ENCODE data around the gene RBBP4.

DNA sequence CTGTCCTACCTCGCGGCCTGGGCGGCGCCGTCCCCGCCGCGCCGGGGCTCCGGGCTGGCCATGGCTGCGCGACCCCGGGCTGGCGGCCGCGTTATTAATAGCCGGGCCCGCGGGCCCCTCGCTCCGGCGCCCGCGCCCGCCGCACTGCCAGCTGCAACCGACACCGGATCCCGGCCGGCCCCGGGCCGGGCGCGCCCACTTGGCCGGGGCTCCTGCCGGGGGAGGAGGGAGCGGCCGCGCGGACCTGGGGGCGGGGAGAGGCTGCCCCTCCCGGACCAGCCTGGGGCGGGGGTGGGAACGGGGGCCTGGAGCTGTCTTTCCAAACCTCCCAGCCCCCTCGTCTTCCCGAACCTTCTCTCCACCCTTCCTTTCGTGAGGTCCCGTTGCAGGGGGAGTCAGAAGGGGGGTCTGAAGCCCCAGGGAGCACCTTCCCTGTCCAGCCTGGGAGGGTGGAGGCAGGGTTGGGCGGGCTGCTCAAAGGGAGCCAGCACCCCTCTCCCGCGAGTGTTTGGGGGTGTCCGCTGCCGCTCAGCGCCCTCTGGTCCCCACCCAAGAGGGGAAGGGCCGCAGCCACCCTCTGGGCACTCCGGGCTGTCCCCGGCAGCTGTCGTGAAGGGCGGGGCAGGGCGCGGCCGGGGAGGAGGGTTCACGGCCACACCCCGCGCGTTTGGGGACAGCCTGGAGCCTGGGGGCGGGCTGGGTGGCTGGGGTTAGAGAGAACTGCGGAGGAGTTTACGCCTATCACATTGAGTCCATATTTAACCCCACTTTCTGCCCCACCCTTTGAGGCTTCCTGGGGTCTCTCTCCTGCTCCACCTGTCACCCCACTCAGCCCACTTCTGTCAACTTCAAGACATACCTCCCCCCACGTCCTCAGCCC, 51.8 kb downstream of the RBBP4 start, which contains the start of gene SYNC:
- TF ChIP-seq ZXDB (tag by site-specific recombination; IDR thresholded peaks at IDR 0.05) (peak; percentile 45; the same call in 1 of the 2 replicates), ZNF24 (tag by site-specific recombination; IDR thresholded peaks at IDR 0.05) (no peak), YY1 (tag by site-specific recombination; IDR thresholded peaks at IDR 0.05) (no peak)
- TF ChIP-seq, protein P1, sequence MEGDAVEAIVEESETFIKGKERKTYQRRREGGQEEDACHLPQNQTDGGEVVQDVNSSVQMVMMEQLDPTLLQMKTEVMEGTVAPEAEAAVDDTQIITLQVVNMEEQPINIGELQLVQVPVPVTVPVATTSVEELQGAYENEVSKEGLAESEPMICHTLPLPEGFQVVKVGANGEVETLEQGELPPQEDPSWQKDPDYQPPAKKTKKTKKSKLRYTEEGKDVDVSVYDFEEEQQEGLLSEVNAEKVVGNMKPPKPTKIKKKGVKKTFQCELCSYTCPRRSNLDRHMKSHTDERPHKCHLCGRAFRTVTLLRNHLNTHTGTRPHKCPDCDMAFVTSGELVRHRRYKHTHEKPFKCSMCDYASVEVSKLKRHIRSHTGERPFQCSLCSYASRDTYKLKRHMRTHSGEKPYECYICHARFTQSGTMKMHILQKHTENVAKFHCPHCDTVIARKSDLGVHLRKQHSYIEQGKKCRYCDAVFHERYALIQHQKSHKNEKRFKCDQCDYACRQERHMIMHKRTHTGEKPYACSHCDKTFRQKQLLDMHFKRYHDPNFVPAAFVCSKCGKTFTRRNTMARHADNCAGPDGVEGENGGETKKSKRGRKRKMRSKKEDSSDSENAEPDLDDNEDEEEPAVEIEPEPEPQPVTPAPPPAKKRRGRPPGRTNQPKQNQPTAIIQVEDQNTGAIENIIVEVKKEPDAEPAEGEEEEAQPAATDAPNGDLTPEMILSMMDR (tag by site-specific recombination; IDR thresholded peaks at IDR 0.05) = no peak

All from HEK293 (cell line).